ENCODE results near the gene ARHGEF10L.

The ARHGEF10L gene

DNA sequence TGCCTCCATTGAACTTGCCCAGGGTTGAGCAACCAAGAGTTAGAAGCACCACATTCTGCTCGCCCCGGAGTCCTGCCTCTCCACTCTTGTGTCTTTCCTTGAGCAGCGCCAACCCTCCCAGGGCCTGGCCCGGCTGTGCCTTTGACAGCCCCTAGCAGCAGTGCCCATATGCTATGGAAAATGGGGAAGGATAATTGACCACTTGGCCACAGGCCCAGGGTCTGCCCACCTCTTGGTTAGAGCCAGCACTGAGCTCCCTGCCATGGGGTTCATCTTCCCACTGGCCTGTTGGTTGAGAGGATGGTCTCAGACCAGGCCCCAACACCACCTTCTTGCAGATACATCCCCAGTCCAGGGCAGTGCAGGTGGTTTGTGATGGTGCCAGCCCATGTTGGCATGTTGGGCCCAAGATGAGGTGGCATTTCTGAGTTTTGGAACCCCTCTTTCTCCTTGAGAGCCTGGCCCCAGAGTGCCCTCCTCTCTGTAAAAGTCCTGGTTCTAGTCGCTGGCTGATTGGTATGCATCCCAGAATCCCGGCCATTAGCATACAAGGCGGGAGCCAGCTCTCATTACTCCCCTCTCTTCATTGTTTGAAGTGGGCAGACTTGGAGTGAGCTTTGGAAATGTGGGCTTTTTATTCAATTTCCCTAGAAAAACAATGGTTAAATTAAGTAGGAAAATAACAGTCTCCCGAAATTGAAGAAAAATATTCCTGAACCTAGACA lies 7.6 kb downstream of the ARHGEF10L start:
- FAIRE-seq (no peak), DNase-seq (ENCODE audit: extremely low spot score, insufficient read length, low read depth) (no peak)

- FAIRE-seq (no peak), DNase-seq (ENCODE audit: extremely low spot score, insufficient read length, low read depth) (no peak)
These were observed 9.9 kb downstream of the ARHGEF10L start for GRCh38 chr1:17549384-17549783.

DNA sequence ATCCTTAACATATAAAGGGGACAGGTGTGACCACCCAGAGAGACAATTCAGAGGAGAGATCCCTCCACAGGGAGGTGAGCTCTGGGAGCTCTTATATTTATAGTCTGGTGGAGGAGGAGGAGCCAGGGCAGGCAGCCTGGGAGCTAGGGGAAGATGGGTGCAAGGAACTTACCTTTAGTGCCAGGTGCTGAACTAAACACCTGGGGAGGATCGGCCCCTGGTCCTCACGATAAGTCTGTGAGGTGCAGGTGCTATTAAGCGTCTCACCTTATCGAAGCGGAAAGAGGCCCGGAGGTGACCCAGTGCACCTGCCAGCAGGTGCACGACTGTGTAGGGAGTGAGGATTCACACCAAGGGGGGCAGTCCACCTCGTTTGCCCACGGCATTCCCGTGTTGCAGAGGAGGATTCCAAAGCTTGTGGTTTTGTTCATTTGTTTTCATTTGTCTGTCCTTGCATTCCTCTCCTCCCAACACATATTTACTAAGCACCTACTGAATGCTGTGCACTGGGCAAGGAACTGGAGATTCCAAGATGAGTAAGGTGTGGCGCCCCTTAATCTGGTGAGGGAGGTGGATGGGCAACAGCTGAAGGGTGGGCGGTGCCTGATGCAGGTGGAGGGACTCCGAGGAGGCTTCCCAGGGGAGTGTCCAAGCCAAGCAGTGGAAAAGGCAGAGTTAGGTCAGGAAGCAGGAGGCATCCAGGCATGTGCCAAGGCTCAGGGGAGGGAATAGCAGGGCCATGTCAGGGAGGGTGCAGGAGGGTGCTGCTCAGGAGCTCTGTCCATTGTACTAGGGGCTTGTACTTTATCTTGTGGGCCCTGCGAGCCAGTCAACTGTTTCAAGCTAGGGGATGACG lies 11.5 kb downstream of the ARHGEF10L start:
- DNase-seq (ENCODE audit: extremely low spot score, insufficient read length, low read depth) = no peak
- no peak for FAIRE-seq

- no peak for DNase-seq (ENCODE audit: extremely low spot score, insufficient read length, low read depth)
- no peak for FAIRE-seq
These were observed 12.3 kb downstream of the ARHGEF10L start for GRCh38 chr1:17551755-17552234.

DNA sequence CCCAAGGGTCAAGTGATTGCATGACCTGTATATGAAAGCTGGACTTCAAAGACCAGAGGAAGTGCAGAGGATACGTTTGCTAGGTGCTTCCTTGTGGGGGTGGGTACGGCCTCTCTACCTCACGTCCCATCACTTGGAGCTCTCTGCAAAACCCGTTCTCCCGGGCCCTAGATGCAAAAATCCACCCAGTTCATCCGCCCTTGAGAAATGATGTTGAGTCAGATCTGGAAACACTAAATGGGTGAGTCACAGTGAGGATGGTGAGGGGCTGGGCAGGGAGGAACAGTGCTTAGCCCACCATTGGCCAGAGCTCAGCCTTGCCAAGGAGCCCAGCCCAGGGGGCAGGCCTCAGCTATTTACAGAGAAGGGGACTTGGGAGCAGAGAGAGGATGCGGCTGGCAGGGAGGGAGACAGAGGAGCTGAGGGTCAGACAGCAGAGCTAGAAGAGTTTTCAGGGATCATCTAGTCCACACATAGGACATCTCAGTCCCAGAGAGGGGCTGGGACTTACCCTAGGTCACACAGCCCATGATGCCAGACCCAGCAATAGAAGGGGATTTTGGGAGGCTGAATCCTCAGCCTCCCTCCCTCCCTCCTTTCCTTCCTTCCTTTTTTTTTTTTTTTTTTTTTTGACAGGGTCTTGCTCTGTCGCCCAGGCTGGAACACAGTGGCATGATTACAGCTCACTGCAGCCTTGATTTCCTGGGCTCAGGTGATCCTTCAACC lies 14.6 kb downstream of the ARHGEF10L start:
- FAIRE-seq = no peak
- DNase-seq (ENCODE audit: extremely low spot score, insufficient read length, low read depth) = no peak

DNA sequence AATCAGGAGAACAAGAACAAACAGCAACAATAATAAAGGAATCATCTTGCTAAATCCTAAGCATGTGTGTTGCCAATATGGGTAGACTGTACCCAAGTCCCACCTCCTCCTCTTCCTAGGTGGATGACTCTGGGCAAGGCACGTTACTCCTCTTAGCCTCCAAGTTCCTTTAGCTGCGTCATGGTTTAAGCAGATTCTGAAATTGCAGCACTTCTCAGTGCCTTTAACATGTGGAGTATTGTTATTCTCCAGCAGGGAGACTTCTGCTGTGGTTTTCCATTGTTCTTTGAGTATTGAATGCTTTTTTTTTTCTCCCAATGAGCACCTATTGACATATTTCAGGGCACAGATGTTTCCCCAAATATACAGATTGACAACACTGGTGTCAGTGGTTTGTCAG lies 15.5 kb downstream of the ARHGEF10L start:
- no peak for FAIRE-seq
- DNase-seq (ENCODE audit: extremely low spot score, insufficient read length, low read depth) = no peak

DNA sequence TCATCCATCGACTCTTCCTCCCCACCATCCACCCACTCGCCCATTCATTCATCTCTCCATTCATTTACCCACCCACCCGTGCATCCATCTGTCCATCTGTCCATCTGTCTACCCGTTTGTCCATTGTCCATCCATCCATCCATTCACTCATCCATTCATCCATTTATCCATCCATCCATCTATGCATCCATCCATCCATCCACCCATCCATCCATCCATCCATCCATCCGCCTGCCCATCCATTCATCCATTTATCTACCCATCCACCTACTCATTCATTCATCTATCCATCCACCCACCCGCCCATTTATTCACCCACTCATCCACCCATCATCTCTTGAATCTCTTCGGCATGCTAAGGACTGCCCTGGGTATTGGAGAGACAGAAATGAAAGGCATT lies 18.5 kb downstream of the ARHGEF10L start:
- FAIRE-seq = no peak

DNA sequence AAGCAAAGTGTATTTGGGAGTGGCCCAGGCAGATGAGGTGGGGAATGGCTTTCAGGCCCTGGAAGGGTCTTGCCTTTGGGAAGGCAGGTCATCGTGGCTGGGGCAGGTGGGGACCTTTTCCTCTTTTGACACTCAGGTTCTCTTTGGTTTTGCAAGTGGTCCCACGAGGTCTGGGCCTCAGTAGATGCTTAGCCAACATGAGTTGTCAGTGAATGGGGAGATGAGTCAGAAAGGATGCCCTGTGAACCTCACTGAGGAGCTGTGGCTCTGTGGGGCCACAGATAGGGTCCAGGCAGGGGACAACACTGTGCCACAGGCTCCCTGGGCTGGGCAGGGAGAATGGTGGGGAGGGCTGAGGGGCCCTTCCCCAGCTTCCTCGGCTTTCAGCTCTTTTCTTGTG lies 19.0 kb downstream of the ARHGEF10L start:
- no peak for FAIRE-seq
- no peak for DNase-seq (ENCODE audit: extremely low spot score, insufficient read length, low read depth)

More for the DNA sequence above, 18.5 kb downstream of the ARHGEF10L start:
- DNase-seq (ENCODE audit: extremely low spot score, insufficient read length, low read depth) = no peak

GRCh38 chr1:17558954-17559614 lies 19.6 kb downstream of the ARHGEF10L start:
- no peak for FAIRE-seq

DNA sequence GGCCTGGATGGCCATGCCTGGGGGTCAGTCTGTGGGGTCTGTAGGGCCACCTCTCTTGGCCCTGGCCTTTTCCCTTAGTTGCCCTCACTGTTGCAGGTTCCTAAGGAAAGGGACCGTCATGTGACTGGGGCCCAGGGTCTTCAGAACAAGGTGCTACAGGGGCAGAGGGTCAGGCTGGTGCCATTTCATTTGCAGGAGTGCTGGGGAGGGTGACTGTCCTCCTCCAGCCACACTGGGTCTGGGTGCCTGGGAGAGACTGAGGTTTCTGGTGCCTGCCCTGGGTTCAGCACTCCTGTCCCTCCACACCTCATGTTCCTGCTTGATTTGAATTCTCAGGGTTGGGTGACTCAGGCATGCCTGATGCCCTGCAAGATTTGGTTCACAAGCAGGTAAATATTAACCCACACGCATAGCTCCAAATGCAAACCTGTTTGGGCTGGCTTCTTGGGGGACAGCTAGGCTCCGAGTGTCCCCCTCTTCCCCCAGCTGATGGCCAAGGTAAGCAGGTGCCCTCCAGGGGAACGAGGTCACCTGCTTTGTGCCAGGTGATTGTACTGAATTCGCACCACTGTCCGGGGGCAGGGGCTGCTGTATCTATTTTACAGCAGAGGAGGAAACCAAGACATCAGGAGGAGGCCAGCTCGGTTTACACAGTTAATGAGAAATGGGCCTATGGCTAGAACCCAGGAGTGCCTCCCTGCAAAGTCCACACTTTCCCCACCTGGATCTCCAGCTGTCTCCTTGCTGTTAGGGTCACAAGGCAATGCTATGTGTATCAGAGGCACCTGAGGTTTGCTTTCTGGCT lies 20.3 kb downstream of the ARHGEF10L start:
- FAIRE-seq = no peak

More at GRCh38 chr1:17558954-17559614, 19.6 kb downstream of the ARHGEF10L start:
- DNase-seq (ENCODE audit: extremely low spot score, insufficient read length, low read depth) = no peak

GRCh38 chr1:17561247-17561548 lies 21.7 kb downstream of the ARHGEF10L start:
- no peak for FAIRE-seq
- DNase-seq (ENCODE audit: extremely low spot score, insufficient read length, low read depth) = no peak

More for the DNA sequence above, 20.3 kb downstream of the ARHGEF10L start:
- no peak for DNase-seq (ENCODE audit: extremely low spot score, insufficient read length, low read depth)

- FAIRE-seq (no peak), DNase-seq (ENCODE audit: extremely low spot score, insufficient read length, low read depth) (no peak)
These were observed 22.1 kb downstream of the ARHGEF10L start for GRCh38 chr1:17561561-17561985.

- DNase-seq (ENCODE audit: extremely low spot score, insufficient read length, low read depth) (no peak), FAIRE-seq (no peak)
These were observed 22.9 kb downstream of the ARHGEF10L start for GRCh38 chr1:17562375-17562774.

GRCh38 chr1:17563494-17564281 lies 24.2 kb downstream of the ARHGEF10L start:
- FAIRE-seq = no peak
- DNase-seq (ENCODE audit: extremely low spot score, insufficient read length, low read depth) = no peak

DNA sequence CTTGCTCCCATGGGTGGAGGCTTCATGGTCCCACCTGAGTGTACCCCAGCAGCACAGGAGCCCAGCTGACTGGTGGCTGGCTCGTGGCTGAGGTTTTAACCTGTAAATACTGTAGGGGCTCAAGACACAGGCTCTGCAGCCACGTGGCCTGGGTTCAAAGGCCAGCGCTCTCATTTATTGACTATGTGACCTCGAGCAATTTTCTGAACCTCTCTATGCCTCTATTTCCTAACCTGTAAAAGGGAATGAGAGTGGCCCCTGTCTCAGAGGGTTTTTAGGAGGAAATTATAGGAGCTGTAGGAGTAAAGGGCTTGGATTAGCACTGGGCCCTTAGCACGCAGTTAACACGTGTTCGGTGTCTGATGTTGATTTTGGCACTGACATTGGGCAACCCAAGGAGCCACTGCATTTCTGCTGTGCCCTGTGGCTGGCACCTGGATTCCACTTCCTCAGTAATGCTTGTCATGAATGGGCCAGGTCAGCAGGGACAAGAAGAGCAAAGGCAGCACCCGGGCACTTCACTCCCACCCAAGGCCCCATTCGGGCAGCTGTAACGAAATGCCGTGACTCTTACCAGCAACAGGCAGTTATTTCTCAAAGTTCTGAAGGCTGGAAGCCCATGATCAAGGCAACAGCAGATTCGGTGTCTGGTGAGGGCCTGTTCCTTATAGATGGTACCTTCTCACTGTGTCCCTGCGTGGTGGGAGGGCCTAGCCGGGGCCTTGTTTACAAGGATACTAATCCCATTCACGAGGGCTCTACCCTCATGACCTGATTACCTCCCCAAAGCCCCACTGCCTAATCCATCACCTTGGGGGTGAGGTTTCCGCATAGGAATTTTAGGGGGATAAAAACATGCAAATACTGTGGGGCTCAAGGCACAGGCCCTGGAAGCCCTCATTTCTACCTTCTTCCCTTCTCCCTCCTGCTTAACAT lies 25.2 kb downstream of the ARHGEF10L start:
- DNase-seq (ENCODE audit: extremely low spot score, insufficient read length, low read depth) (no peak), FAIRE-seq (no peak)

DNA sequence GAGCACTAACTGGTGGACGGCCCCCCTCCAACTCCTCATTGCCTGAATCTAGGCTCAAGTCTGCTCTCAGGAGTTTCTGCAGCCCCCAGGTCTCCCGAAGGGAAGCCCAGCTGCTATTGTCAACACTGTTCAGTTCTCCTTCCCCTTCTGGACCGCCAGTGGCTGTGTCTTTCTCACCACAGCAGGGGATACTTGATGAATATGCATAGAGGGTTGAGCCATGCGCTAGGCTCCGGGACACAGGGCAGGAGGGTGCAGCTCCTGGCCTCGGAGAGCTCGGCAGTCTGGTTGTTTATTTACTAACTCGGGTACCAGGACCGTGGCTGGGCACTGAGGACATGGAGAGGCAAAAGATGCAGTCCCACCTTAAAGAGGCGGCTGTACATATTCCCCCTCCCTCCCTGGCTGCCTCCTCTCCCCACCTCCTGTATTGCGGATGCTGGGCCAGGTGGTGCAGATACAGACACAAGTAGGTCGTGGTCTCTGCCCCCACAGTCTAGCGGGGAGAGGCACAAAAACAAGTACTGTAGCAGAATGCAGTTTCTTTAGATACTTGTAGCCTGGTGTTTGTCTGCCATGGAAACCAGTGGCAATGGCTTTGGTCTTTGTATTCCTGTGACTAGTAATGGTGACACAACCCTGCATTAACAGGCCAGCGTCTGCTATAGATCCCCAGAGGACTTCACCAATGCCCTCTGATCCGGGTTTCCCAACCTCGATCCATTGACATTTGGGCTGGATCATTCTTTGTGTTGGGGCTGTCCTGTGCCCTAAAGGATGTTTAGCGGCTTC lies 26.2 kb downstream of the ARHGEF10L start:
- no peak for FAIRE-seq
- no peak for DNase-seq (ENCODE audit: extremely low spot score, insufficient read length, low read depth)

- FAIRE-seq (no peak), DNase-seq (ENCODE audit: extremely low spot score, insufficient read length, low read depth) (no peak)
These were observed 26.9 kb downstream of the ARHGEF10L start for GRCh38 chr1:17566417-17566816.
